GM18867 (cell line): ENCODE results near the gene TBATA.

Experiments
- ATAC-seq: cut with Tn5 transposase; IDR thresholded peaks from one replicate; pipeline ENCODE4 v1.9.1; 2021; ENCODE audit warnings: mild to moderate bottlenecking, moderate library complexity; ENCODE audit not compliant: unreplicated experiment

Gene TBATA

GRCh38 chr10:70747192-70747965 is 37.8 kb downstream of the TBATA start:
- ATAC-seq: no peak

GRCh38 chr10:70745555-70745954 is 39.6 kb downstream of the TBATA start:
- no peak for ATAC-seq

DNA sequence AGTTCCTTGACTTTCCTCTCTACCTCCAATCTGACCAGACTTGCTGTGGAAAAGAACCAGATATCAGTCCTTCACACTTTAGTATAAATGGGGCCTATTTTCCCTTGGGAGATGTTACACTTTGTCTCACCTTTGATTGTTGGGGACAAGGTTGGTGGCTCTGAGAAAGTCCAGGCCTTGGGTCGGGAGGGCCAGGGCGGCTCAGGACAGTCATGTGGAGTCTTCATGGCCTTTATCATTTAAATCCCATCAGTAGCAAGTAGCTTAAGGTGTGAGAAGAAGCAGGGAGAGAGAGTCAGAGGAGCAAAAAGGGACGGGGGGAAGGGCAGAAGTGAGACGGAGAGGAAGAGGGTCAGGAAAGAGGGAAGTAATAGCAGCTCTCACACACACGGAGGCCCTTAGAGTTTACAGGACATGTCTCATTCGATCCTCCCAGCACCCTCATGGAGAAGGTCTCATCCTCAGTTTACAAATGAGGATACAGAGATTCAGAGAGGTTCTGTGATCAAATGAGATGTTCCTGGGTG is 40.5 kb downstream of the TBATA start:
- ATAC-seq: no peak

DNA sequence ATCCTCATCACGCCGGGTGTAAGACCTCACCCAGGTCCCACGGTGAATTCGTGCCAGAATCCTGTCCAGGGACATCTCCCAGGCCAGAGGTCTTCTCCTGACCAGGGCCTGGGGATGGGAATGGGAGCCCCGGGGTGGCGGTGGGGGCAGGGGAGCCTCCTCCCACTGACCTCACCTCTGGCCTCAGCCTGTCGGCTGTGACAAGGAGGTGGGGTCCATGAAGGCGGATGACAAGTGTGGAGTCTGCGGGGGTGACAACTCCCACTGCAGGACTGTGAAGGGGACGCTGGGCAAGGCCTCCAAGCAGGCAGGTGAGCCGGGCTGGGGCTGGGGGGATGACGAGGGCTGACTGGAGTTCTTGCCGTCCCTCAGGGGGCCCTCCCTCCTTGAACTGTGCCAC is 41.3 kb downstream of the TBATA start:
- ATAC-seq: no peak

GRCh38 chr10:70743430-70743788 is 41.8 kb downstream of the TBATA start:
- no peak for ATAC-seq

DNA sequence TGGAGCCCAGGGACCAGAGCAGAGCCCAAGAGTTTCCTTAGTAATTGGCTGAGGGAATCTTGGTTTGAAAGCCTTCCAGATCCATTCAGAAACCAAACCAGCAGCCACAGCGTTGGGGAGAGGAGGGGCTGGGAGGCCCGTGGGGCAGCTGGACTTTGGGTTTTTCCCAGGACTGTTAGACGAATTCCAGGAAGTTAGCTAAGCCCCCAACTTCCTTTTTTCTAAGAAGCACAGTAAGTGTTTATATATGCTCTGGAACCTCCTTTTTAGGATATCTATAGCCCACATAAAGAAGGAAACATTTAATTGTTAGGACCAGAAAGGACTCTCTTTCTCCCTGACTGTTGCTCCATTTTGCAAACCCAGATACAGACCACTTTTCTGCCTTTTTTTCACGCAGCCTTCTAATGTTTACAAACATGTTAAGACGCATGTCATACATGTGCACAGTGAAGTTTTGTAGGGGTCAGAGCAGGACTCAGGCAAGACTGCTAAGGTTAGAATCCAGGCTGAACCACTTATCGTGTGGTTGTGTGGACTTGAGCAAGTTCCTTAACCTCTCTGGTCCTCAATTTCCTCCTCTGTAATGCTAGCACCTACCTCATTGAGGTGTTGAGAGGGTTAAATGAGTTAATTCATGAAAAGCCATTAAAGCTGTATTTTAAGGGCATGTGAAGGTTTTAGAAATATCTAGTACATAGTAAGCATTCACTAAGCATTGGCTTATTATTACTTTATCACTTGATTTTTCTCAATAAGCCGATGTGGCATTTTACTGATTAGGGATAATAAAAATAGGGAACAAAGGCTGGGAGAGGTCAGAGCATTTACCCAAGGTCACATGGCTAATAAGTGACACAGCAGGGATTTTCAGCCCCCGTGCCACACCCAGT is 42.4 kb downstream of the TBATA start:
- ATAC-seq: no peak

DNA sequence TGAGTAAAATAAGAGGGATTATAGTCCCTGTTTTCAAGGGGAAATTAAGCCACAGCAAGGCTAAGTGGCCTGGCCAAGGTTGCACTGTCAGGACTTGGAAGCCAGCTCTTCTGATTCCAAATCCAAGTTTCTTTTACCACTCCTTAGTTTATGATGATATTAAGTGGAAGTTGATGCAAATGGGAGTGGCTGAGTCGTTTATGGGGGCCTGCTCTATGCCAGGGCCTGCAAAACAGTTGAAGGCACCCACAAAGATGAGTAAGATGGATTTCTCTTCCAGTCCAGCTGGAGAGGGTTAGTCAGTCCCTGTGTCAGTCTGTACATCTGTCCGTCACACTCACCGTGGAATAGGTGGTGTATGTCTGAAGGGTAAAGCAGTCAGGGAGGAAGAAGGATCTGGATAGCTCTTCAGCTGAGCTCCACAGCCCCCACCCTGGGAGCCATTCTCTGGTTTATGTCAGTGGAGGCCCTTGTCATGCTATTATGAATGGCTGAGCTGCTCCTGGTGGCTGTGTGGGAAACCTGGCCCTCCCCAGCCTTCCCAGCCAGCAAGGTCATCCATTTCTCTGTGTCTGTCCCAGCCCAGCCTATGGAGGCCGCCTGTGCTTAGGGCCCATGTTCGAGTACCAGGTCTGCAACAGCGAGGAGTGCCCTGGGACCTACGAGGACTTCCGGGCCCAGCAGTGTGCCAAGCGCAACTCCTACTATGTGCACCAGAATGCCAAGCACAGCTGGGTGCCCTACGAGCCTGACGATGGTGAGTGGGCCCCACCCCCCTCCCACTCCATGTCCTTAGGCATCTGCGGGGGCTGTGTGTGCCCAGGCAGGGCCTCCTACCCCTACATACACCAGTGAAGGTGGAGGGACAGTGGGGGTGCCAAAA is 44.5 kb downstream of the TBATA start:
- ATAC-seq: no peak

- no peak for ATAC-seq
Observed at GRCh38 chr10:70738761-70739121, 46.4 kb downstream of the TBATA start.

DNA sequence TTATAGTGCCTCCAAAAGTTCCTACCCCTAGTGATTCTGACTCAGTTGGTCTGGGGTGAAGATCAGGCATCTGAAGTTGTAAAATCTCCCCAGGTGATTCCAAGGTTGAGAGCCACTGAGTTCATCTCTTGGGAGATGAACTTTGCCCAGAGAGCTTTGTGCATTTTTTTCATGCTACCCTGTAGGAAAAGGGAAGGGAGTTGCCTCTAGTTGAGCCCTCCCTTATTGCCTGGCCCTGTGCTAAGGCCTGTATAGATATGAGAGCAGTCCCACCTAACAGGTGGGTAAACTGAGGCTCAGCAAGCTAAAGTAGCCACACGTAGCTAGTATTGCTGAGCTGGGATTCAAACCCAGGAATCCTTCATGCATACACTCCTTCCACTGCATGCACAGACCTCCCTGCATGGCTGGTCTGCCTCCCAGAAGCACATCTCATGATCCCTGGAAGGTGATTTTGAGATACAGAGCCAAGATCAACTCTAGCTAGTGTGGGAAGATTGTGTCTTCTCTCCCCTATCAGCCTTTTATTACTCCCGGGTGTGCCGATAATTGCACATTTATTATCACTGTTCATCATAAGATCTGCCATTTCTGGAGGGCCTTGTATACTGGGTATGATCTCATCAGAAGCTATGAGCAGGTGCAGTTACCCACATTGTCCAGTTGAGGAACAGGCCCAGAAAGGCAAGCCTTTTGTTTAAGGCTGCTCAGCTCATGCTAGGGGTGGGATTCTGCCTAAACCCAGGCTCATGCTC is 47.0 kb downstream of the TBATA start:
- ATAC-seq: no peak

DNA sequence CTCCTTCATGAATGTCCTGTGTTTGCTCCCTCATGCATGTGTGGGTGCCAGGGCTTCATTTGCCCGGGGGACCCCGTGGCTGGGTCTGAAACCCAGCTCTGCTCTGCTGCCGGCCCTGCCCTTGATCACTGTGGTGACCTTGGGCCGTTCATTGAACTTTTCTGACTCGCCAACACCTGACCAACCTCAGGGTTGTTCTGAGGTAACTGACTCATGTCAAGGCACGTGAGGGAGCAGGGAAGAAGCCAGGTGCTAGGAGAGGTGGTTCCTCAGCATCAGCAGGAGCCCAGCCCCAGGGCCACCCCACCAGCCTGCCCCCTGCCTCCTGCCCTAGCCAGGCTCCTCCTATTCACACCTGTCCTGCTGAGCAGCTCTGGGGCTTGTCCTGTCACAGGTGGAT is 47.9 kb downstream of the TBATA start:
- ATAC-seq: no peak

- ATAC-seq: no peak
Observed at GRCh38 chr10:70736525-70736924, 48.7 kb downstream of the TBATA start.

GRCh38 chr10:70735161-70735560 is 50.0 kb downstream of the TBATA start:
- ATAC-seq: no peak

DNA sequence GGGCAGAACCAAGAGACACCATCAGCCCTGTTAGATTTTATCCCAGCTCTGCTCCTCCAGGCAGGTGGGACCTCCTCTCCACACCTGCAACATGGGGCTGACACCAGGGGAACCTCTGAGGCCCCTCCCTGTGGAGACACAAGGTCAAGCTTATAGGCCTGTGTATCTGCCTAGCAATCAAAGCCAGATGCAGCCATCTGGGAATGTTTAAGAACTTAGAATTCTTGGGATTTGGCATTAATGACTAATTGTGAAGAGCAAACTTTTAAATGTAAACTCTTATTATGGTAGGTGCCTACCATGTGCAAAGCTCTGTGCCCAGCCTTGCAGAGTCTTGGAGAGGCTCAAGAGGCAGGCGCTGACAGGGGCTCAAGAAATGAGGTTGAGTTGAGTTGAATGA is 52.1 kb downstream of the TBATA start:
- no peak for ATAC-seq

DNA sequence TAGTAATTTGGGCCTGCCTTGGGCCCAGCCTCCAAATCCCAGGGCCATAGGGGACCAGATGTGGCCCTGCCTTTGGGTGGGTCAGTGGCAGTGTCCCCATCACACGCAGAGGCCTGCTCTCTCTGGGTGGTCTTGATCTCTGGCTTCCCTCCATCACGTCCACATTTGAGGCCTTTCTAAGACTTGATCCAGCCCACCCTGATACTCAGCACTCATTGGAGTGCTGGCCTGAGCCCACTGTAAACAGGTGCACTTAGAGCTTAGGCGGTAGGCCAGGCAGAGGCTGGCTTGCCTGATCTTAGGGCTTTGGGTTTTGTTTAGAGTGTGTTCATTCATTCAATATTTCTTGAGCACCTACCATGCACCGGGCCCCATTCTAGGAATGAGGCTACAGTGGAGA is 52.6 kb downstream of the TBATA start:
- no peak for ATAC-seq

DNA sequence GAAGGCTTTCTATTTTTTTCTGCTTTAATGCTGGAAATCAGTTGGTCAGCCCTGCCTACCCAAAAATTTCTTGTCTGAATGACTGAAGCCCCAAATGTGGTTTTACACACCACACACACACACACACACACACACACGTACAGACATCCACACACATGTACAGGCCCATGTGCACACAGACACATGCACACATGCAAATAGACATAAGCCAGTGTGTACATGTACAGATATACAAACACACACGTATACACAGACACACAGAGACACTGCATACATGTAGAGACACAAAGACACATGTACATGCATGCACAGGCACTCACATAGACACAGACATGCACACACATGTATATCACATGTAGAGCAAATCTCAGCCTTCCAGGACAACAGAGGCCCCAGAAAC is 54.2 kb downstream of the TBATA start:
- ATAC-seq: no peak

DNA sequence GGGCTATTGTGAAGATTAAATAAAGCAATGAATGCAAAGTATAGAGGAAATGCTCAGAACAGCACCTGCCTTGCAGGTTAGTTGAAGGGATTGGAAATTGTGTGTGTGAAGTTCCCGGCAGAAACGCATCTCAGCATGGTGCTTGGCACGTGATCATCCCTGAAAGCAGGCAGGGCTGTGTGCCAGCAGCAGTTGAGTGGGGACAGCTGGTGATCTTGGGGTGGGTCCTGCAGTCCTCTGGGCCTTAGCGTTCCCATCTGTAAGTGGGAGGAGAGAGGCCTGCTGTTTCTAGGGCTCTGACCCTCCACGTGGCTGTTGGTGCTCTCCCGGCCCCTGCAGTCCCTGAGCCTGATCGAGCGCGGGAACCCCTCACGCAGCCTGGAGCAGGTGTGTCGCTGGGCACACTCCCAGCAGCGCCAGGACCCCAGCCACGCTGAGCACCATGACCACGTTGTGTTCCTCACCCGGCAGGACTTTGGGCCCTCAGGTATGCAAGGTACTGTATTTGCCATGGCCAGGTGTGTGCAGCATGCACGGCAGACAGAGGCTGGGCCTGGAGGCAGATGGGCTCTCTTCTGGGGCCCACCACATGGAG is 55.3 kb downstream of the TBATA start:
- no peak for ATAC-seq

- no peak for ATAC-seq
Observed at GRCh38 chr10:70728328-70728727, 56.8 kb downstream of the TBATA start.

- ATAC-seq: no peak
Observed at GRCh38 chr10:70726909-70727495, 58.2 kb downstream of the TBATA start.

DNA sequence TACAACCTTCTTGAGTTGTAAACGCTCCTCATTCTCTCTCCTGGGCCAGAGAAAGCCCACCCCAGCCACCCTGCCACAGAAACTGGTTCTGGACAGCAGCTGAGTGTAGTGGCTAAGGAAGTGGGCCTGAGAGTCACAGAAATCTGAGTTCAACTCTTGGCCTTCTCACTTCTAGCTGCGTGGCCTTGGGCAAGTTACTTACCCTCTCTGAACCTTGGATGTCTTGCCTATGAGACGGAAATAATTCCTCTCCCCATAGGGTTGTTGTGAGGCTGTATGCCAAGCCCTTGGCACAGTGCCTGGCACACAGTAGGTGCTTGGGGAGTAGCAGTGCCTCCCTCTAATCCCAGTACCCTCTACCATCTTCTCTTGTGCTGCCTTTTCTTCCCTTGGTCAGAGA is 61.4 kb downstream of the TBATA start:
- ATAC-seq: no peak
